ENCODE data around the gene NLRP1. TPM values are rescaled to one million over a fixed set of nuclear protein-coding genes. Genes with fewer than 3 reads are reported as not detected.

The NLRP1 gene
- total RNA-seq, 2 experiments from 2014 or later = 18.7 to 24.6 TPM

DNA sequence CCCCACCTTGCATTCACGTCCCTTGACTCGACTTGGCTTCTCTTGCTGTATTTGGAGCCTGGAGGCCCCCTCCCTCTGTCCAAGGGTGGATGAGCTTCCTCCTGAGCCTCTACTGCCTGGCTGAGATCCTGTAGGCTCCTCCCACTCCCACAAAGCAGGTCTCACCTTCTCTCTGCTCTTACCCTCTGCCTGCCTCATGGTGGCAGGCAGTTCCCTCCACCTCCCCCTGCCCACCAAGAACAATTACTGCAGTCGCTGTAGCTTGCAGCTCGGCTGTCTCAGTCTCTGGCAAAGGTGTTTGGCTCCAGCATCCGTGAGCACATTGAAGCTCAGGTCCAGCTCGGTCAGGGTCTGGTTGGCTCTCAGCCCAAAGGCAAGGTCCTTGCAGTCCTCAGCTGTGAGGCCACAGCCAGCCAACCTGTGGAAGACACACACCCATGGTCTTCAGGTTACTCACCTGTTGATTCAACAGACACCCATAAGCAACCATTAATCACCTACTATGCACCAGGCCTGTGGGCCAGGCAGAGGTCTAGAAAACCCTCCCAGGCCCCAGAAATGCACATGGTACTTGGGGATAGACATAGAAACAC lies 42.6 kb downstream of the NLRP1 start:
- Histone ChIP-seq H3K9me2 (ENCODE audit: insufficient read depth, low read length) (no peaks in the 10 kb centered on the region), H2AFZ (ENCODE audit: low read length) (no peak overlapping the region), H3K79me2 (ENCODE audit: insufficient read depth, low read depth, low read length) (no peaks in the 10 kb centered on the region), H3K4me3 (ENCODE audit: low read depth, low read length, poor library complexity, severe bottlenecking) (no peak overlapping the region), H3K27ac (ENCODE audit: low read depth, low read length, poor library complexity, severe bottlenecking) (no peak overlapping the region), H3K4me2 (ENCODE audit: low read length) (no peak overlapping the region), H3K4me1 (ENCODE audit: insufficient read depth, low read length, poor library complexity, severe bottlenecking) (no peaks in the 10 kb centered on the region), H3K9me3 (ENCODE audit: low read length) (no peaks in the 10 kb centered on the region), H3K36me3 (ENCODE audit: insufficient read depth, low read length) (no peaks in the 10 kb centered on the region), H4K20me1 (ENCODE audit: insufficient read depth, low read length) (no peaks in the 10 kb centered on the region)
- ChIA-PET CTCF (ENCODE audit: unreplicated experiment) (no interaction called here), POLR2A (no interaction called here)
- TF ChIP-seq EZH2phosphoT487 (IDR thresholded peaks at IDR 0.05; ENCODE audit: borderline replicate concordance, low read depth, low read length) = no peak
- intact Hi-C loops (cut with micrococcal nuclease; ENCODE audit: unreplicated experiment) = no loop called here
- BruUV-seq (replicated peaks) = no TSS peak
- no peak for DNase-seq (ENCODE audit: low spot score)

DNA sequence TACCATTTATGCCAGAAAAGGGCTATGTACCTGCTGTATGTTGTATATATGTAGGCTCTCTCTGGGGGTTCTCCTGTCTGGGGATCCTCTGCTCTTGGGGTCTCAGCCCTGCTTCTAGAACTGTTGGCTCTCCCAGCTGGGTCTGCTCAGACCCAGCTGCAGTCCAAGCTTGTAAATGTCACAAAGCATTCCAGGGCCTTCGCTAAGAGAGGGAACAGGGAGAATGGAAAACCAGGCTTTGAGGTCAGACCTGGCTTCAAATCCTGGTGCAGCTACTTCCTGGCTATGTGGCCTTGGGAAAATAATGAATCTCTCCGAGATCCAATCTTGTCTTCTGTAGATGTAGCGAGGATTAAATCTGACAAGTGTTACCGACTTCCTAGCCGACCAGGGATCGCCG lies 44.0 kb downstream of the NLRP1 start:
- Histone ChIP-seq H2AFZ (ENCODE audit: low read length) (no peak overlapping the region), H4K20me1 (ENCODE audit: insufficient read depth, low read length) (no peaks in the 10 kb centered on the region), H3K4me1 (ENCODE audit: insufficient read depth, low read length, poor library complexity, severe bottlenecking) (no peaks in the 10 kb centered on the region), H3K9me3 (ENCODE audit: low read length) (no peaks in the 10 kb centered on the region), H3K79me2 (ENCODE audit: insufficient read depth, low read depth, low read length) (no peaks in the 10 kb centered on the region), H3K4me2 (ENCODE audit: low read length) (no peak overlapping the region), H3K36me3 (ENCODE audit: insufficient read depth, low read length) (no peaks in the 10 kb centered on the region), H3K9me2 (ENCODE audit: insufficient read depth, low read length) (no peaks in the 10 kb centered on the region), H3K4me3 (ENCODE audit: low read depth, low read length, poor library complexity, severe bottlenecking) (no peak overlapping the region), H3K27ac (ENCODE audit: low read depth, low read length, poor library complexity, severe bottlenecking) (no peak overlapping the region)
- intact Hi-C loops (cut with micrococcal nuclease; ENCODE audit: unreplicated experiment) = no loop called here
- TF ChIP-seq, protein P1, sequence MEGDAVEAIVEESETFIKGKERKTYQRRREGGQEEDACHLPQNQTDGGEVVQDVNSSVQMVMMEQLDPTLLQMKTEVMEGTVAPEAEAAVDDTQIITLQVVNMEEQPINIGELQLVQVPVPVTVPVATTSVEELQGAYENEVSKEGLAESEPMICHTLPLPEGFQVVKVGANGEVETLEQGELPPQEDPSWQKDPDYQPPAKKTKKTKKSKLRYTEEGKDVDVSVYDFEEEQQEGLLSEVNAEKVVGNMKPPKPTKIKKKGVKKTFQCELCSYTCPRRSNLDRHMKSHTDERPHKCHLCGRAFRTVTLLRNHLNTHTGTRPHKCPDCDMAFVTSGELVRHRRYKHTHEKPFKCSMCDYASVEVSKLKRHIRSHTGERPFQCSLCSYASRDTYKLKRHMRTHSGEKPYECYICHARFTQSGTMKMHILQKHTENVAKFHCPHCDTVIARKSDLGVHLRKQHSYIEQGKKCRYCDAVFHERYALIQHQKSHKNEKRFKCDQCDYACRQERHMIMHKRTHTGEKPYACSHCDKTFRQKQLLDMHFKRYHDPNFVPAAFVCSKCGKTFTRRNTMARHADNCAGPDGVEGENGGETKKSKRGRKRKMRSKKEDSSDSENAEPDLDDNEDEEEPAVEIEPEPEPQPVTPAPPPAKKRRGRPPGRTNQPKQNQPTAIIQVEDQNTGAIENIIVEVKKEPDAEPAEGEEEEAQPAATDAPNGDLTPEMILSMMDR (conservative IDR thresholded peaks at IDR 0.05; ENCODE audit: low read length) = no peak
- TF ChIP-seq EZH2phosphoT487 (IDR thresholded peaks at IDR 0.05; ENCODE audit: borderline replicate concordance, low read depth, low read length) = no peak
- BruUV-seq (replicated peaks) = no TSS peak
- no peak for DNase-seq (ENCODE audit: low spot score)
- ChIA-PET POLR2A (no interaction called here), CTCF (ENCODE audit: unreplicated experiment) (no interaction called here)

DNA sequence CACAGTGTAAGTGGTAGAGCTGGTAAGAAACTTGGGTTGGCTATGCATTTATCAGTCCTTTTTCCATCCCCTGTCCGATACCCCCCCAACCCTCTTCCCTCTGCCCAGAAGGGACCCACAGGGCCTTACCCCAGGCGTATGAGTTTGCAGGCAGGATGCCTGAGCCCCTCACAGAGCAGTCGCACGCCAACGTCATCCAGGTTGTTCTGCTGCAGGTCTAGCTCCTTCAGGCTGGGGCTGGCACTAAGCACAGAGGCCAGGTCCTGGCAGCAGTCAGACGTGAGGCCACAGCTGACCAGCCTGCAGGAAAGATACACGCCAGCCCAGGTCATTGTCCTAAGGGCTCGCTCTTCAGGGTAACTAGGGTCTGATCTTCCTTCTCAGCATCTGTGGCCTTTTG lies 45.0 kb downstream of the NLRP1 start:
- no peak overlapping the region for H3K4me3 ChIP-seq (ENCODE audit: low read depth, low read length, poor library complexity, severe bottlenecking)
- H3K9me3 ChIP-seq (ENCODE audit: low read length) = no peaks in the 10 kb centered on the region
- no peak overlapping the region for H3K27ac ChIP-seq (ENCODE audit: low read depth, low read length, poor library complexity, severe bottlenecking)
- no peak overlapping the region for H3K4me2 ChIP-seq (ENCODE audit: low read length)
- DNase-seq (ENCODE audit: low spot score) = no peak
- intact Hi-C loops (cut with micrococcal nuclease; ENCODE audit: unreplicated experiment) = no loop called here
- BruUV-seq (replicated peaks) = no TSS peak
- no peaks in the 10 kb centered on the region for H3K4me1 ChIP-seq (ENCODE audit: insufficient read depth, low read length, poor library complexity, severe bottlenecking)
- CTCF ChIA-PET (ENCODE audit: unreplicated experiment) = no interaction called here
- no peak for TF ChIP-seq EZH2phosphoT487 (IDR thresholded peaks at IDR 0.05; ENCODE audit: borderline replicate concordance, low read depth, low read length)
- TF ChIP-seq, protein P1 (conservative IDR thresholded peaks at IDR 0.05; ENCODE audit: low read length) = no peak
- POLR2A ChIA-PET = no interaction called here
- H4K20me1 ChIP-seq (ENCODE audit: insufficient read depth, low read length) = no peaks in the 10 kb centered on the region
- no peaks in the 10 kb centered on the region for H3K79me2 ChIP-seq (ENCODE audit: insufficient read depth, low read depth, low read length)
- H3K36me3 ChIP-seq (ENCODE audit: insufficient read depth, low read length) = no peaks in the 10 kb centered on the region
- H3K9me2 ChIP-seq (ENCODE audit: insufficient read depth, low read length) = no peaks in the 10 kb centered on the region
- no peak overlapping the region for H2AFZ ChIP-seq (ENCODE audit: low read length)

Data from OCI-LY7 (cell line).